Uterus (tissue), 4 donors: Measurements from ENCODE around the gene METTL26. TPM values are rescaled to one million over a fixed set of nuclear protein-coding genes. Genes with fewer than 3 reads are reported as not detected.
A peak's percentile ranks its signal among the peaks of the same experiment; 100 is the strongest.

Experiments used
- DNase-seq, 2 donors: peaks; one replicate each; pipeline ENCODE4 v3.0.0-alpha.2; 2019 to 2020
- H3K27ac ChIP-seq, 2 donors: fragments of 200-600 bp; sonication (generic); 1 replicate in 1 of 2; 2 replicates in 1 of 2; pipeline ENCODE4 v1.5.1; 2016 to 2018
- H3K27me3 ChIP-seq, 2 donors: fragments of 200-600 bp; sonication (generic); one replicate each; pipeline ENCODE4 v1.5.1; 2018 to 2019; ENCODE audit warnings: control low read depth in 1 of 2
- H3K36me3 ChIP-seq, 2 donors: fragments of 200-600 bp; sonication (generic); one replicate each; pipeline ENCODE4 v1.5.1; 2019; ENCODE audit warnings: control low read depth in 1 of 2
- H3K4me1 ChIP-seq, 2 donors: fragments of 200-600 bp; sonication (generic); one replicate each; pipeline ENCODE4 v1.5.1; 2018 to 2019; ENCODE audit warnings: control low read depth in 1 of 2
- H3K4me3 ChIP-seq, 2 donors: fragments of 200-600 bp; sonication (generic); 1 replicate in 1 of 2; 2 replicates in 1 of 2; pipeline ENCODE4 v1.5.1; 2018 to 2019; ENCODE audit warnings: mild to moderate bottlenecking in 1 of 2
- H3K9me3 ChIP-seq, 2 donors: fragments of 200-600 bp; sonication (generic); one replicate each; pipeline ENCODE4 v1.5.1; 2019; ENCODE audit warnings: control low read depth in 1 of 2
- POLR2A ChIP-seq, 2 donors: fragments of 450-650 bp; IDR thresholded peaks; one replicate each; pipeline ENCODE4 v1.6.1; 2016; ENCODE audit warnings: antibody characterized with exemption in 2 of 2, mild to moderate bottlenecking in 1 of 2, moderate library complexity in 1 of 2
- intact Hi-C: fragments of 100-400 bp; cut with DNase I; formaldehyde crosslinking; loops from one replicate; pipeline ENCODE4 v1.15.1; 2023; ENCODE audit warnings: low total_unique reads
- total RNA-seq, 4 donors: library from RNA; depleted of rRNA in 3 of 4; stranded (reverse); fragments of >200 nt in 3 of 4; gene quantifications; one replicate each; pipeline versions ENCODE4 v1.1.0 to v1.2.4, GENCODE V29; 2014 to 2023
- TF ChIP-seq, protein P1 (sequence below), 4 experiments: fragments of 200-600 bp in 2 of 4; fragments of 450-650 bp in 2 of 4; sonication (generic) in 2 of 4; IDR thresholded peaks; one replicate each; pipeline ENCODE4 v1.5.1; 2016 to 2019; ENCODE audit warnings: antibody characterized with exemption in 4 of 4, mild to moderate bottlenecking in 2 of 4, moderate library complexity in 1 of 4
- donor health status: DM: yes; HTN: yes; CAD: no.

Gene METTL26
- total RNA-seq, 4 donors from 2014 or later, result 29.5 to 171 (median 97.1) TPM

DNA sequence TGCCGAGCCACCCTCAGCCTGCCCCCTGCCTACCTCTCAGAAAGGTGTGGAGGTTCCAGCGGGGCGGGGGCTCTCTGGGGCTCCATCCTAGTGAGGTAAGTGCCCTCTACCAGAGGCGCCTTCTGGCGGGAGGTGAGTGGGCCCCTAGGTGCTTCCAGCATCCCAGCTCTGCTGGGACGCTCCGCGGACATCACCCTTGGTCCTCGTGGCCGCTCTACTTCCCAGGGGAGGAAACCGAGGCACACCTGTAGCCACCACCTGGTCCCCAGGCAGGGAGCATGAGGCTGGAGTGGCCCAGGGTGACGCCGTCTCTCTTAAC is 6.9 kb upstream of the METTL26 start:
- no peaks in the 10 kb centered on the region for H3K36me3 ChIP-seq
- no peak for TF ChIP-seq POLR2A (IDR thresholded peaks at IDR 0.05)
- TF ChIP-seq, protein P1, sequence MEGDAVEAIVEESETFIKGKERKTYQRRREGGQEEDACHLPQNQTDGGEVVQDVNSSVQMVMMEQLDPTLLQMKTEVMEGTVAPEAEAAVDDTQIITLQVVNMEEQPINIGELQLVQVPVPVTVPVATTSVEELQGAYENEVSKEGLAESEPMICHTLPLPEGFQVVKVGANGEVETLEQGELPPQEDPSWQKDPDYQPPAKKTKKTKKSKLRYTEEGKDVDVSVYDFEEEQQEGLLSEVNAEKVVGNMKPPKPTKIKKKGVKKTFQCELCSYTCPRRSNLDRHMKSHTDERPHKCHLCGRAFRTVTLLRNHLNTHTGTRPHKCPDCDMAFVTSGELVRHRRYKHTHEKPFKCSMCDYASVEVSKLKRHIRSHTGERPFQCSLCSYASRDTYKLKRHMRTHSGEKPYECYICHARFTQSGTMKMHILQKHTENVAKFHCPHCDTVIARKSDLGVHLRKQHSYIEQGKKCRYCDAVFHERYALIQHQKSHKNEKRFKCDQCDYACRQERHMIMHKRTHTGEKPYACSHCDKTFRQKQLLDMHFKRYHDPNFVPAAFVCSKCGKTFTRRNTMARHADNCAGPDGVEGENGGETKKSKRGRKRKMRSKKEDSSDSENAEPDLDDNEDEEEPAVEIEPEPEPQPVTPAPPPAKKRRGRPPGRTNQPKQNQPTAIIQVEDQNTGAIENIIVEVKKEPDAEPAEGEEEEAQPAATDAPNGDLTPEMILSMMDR (IDR thresholded peaks at IDR 0.05), result no peak
- no peaks in the 10 kb centered on the region for H3K27me3 ChIP-seq
- H3K27ac ChIP-seq, result no peak overlapping the region
- H3K4me1 ChIP-seq, result peaks cover 0 to 7% of the 10 kb centered on the region in 2 donors
- peak overlapping the region in 1 of 2 donors; percentile 72 for H3K4me3 ChIP-seq
- intact Hi-C loops, result no loop called here
- no peak for DNase-seq
- H3K9me3 ChIP-seq, result no peaks in the 10 kb centered on the region

DNA sequence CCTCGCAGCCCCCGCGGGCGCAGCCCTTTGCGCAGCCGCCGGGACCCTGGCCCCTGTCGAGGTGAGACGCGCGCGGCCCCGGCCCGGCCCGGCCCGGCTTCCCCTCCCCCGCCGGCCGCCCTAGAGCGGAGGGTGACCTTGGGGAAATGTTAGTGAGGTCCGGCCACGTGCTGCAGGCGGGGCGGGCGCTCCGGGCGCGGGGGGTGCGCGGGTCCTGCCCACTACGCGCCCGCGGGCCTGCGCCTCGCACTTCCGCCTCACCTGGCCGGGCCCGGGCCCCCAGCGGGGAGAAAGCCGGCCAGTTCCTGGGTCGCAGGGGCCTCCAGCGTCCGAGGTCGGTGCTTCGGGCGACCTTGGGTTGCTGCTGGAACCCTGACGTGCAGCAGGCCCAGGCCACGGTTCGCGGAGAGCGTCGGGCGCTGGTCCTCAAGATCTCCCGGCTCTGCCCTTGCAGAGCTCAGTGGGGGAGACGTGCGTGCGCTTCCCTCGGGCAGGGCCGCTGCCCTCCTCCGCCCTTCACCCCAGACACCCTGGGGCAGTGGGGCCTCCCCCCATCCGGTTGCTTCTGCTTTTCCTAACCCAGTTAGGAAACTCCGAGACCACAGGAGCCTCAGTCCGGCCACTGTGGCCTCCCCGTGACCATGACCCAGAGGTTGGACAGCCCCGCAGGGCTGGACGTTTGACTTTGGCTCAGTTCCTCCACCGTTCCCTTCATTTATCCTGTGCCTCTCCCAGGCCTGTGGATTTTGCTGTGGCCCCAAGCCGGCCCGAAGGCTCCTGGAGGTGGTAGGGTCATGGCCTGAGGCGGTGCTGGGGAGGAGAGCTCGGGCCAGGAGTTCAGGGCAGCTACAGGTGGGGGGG is 6.3 kb upstream of the METTL26 start:
- no peaks in the 10 kb centered on the region for H3K36me3 ChIP-seq
- no peak for DNase-seq
- intact Hi-C loops, result no loop called here
- no peaks in the 10 kb centered on the region for H3K9me3 ChIP-seq
- no peaks in the 10 kb centered on the region for H3K27me3 ChIP-seq
- TF ChIP-seq POLR2A (IDR thresholded peaks at IDR 0.05), result no peak
- TF ChIP-seq, protein P1 (IDR thresholded peaks at IDR 0.05), result no peak
- H3K27ac ChIP-seq, result peak overlapping the region; percentile 3 to 19
- peaks cover 0 to 5% of the 10 kb centered on the region in 2 donors for H3K4me1 ChIP-seq
- peak overlapping the region; percentile 36 to 72 for H3K4me3 ChIP-seq

DNA sequence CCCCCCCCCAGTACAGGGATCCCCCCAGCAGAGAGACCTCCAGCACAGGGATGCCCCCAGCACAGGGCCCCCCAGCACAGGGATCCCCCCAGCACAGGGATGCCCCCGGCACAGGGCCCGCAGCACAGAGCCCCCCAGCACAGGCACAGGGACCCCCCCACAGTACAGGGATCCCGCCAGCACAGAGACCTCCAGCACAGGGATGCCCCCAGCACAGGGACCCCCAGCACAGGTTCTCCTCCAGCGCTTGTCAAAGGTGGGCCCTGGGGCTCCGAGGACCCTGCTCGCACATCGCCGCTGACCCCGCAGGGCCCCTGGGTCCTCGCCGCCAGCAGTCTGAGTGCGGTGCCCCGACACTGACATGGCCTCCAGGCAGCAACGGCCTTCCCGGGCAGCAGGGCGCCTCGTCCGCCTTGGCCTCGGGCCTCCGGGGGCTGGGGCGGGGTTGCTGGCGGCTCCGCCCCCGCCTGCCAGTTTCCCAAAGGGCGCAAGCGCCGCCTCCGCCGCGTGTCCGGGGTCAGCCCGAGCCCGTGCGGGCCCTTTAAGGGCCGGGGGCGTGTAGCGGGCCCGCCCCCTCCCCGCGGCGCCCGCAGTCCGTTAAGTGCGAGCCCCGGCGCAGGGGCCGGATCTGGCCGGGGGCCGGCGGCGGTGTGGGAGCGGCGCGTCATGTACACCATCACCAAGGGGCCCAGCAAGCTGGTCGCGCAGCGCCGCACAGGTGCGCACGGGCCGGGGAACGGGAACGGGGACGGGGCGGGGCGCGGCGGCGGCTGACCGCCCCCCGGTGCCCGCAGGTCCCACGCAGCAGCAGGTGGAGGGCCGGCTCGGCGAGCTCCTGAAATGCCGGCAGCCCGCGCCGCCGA is 5.5 kb upstream of the METTL26 start, which contains the start of gene MCRIP2:
TSS of gene MCRIP2 (plus strand) at position 503 of the 863 bp plus-strand sequence. CDS start at position 667, 164 bp downstream.
- DNase-seq, result peak; percentile 75 to 86
- H3K4me1 ChIP-seq, result peaks cover 0 to 6% of the 10 kb centered on the region in 2 donors
- intact Hi-C loops, result no loop called here

DNA sequence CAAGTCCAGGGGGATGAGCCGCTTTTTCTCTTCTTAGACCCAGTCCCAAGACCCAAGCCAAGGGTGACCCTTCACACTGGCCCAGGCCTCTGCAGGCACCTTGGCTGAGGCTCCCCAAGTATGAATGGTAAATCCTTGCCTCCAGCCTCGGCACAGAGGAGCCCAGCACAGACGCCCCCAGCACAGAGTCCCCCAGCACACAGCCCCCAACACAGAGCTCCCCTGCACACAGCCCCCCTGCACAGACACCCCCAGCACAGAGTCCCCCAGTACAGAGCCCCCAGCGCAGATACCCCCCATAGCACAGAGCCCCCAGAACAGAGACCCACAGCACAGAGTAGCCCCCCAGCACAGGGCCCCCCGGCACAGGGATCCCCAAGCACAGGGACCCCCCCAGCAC is 4.5 kb upstream of the METTL26 start:
- Histone ChIP-seq H3K27ac (peak overlapping the region; percentile 48 to 84), H3K4me1 (peaks cover 0 to 6% of the 10 kb centered on the region in 2 donors), H3K36me3 (no peaks in the 10 kb centered on the region), H3K27me3 (no peaks in the 10 kb centered on the region), H3K9me3 (no peaks in the 10 kb centered on the region), H3K4me3 (no peak overlapping the region)
- no peak for DNase-seq
- intact Hi-C loops, result no loop called here
- TF ChIP-seq, protein P1 (IDR thresholded peaks at IDR 0.05), result no peak
- TF ChIP-seq POLR2A (IDR thresholded peaks at IDR 0.05), result no peak

More for the DNA sequence above, 5.5 kb upstream of the METTL26 start, which contains the start of gene MCRIP2:
- Histone ChIP-seq H3K9me3 (no peaks in the 10 kb centered on the region), H3K27me3 (no peaks in the 10 kb centered on the region), H3K27ac (peak within 1 kb of the TSS; percentile 48 to 84), H3K4me3 (peak within 1 kb of the TSS; percentile 36 to 72), H3K36me3 (no peaks in the 10 kb centered on the region)
- peak in 1 of 2 donors; percentile 58 for TF ChIP-seq POLR2A (IDR thresholded peaks at IDR 0.05)
- TF ChIP-seq, protein P1 (IDR thresholded peaks at IDR 0.05), result no peak
